Cardiac muscle cell (in vitro differentiated cells and primary cell): ENCODE measurements around the gene EID2B. TPM values are rescaled to one million over a fixed set of nuclear protein-coding genes. Genes with fewer than 3 reads are reported as not detected.
A peak's percentile ranks its signal among the peaks of the same experiment; 100 is the strongest.

Experiments used
- DNase-seq, 2 donors: peaks; one replicate each; pipeline versions ENCODE4 v3.0.0 to v3.0.0-alpha.2; 2010 to 2017; ENCODE audit warnings: low read depth in 1 of 2, low spot score in 1 of 2
- H3K27ac ChIP-seq: fragments of 200-600 bp; sonication (generic); 2 replicates; pipeline ENCODE4 v1.5.1; 2016
- H3K27me3 ChIP-seq: fragments of 200-600 bp; sonication (generic); 2 replicates; pipeline ENCODE4 v1.6.0; 2016; ENCODE audit warnings: control low read depth
- H3K36me3 ChIP-seq: fragments of 200-600 bp; sonication (generic); 2 replicates; pipeline ENCODE4 v1.5.1; 2016; ENCODE audit warnings: control low read depth
- H3K4me1 ChIP-seq: fragments of 200-600 bp; sonication (generic); 2 replicates; pipeline ENCODE4 v1.8.1; 2017; ENCODE audit warnings: low read depth, mild to moderate bottlenecking, mixed run types
- H3K4me3 ChIP-seq: fragments of 200-600 bp; sonication (generic); 2 replicates; pipeline ENCODE4 v1.5.1; 2016; ENCODE audit warnings: mild to moderate bottlenecking
- H3K9me3 ChIP-seq: fragments of 200-600 bp; sonication (generic); 2 replicates; pipeline ENCODE4 v1.5.1; 2017; ENCODE audit warnings: low read depth, mild to moderate bottlenecking, control low read depth
- polyA plus RNA-seq: library from polyadenylated mRNA; unstranded; fragments of >200 nt; fragmentation: Nextera tagmentation; extraction: Ambion mirVana; gene quantifications from 2 replicates; pipeline ENCODE4 v1.2.1, GENCODE V29; 2016
- total RNA-seq: library from RNA; depleted of rRNA; stranded (reverse); fragments of >200 nt; gene quantifications from 2 replicates; pipeline ENCODE4 v1.2.3, GENCODE V29; 2016
- TF ChIP-seq, protein P1 (sequence below): IDR thresholded peaks from 2 replicates; pipeline ENCODE4 v1.5.1; 2012; ENCODE audit warnings: low read depth, mild to moderate bottlenecking, low read length

The EID2B gene
- total and polyA plus RNA-seq, 2 experiments from 2014 or later: 8.4 to 17.5 TPM

DNA sequence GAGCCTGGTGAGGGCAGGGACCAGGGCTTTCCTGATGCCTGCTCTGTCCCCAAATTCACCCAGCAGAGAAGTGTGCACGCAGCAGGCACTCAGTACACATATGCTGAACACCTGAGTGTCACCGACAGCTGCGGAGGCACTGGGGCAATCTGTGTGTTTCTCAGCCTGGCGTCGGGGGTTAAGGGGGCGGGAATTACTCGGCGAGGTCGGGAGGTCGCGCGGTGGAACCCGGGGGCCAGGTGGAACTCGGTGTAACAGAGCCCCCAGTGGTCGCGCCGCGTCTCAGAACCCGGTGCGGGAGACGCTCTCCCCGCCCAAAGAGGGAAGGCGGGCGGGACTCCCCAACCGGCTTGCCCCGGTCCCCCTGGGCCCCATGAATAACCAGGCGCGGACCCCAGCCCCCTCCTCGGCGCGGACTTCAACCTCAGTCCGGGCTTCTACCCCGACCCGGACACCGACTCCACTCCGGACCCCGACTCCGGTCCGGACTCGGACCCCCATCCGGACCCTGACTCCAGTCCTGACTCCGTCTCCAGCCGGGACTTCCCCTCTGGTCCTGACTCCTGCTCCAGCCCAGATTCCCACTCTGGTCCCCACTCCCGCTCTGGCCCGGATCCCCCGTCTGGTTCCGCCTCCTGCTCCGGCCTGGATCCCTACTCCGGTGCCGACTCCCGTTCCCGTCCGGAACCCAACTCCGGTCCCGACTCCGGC, 17.7 kb downstream of the EID2B start, which contains the start of gene SELENOV:
SELENOV (plus strand) TSS at position 300 of the 711 bp plus-strand sequence; CDS start at position 374, 74 bp downstream.
- no peaks in the 10 kb centered on the region for H3K36me3 ChIP-seq
- TF ChIP-seq, protein P1, sequence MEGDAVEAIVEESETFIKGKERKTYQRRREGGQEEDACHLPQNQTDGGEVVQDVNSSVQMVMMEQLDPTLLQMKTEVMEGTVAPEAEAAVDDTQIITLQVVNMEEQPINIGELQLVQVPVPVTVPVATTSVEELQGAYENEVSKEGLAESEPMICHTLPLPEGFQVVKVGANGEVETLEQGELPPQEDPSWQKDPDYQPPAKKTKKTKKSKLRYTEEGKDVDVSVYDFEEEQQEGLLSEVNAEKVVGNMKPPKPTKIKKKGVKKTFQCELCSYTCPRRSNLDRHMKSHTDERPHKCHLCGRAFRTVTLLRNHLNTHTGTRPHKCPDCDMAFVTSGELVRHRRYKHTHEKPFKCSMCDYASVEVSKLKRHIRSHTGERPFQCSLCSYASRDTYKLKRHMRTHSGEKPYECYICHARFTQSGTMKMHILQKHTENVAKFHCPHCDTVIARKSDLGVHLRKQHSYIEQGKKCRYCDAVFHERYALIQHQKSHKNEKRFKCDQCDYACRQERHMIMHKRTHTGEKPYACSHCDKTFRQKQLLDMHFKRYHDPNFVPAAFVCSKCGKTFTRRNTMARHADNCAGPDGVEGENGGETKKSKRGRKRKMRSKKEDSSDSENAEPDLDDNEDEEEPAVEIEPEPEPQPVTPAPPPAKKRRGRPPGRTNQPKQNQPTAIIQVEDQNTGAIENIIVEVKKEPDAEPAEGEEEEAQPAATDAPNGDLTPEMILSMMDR: peak; percentile 13
- no peaks in the 10 kb centered on the region for H3K4me1 ChIP-seq
- peak in 1 of 2 donors; percentile 43 for DNase-seq
- peaks cover 19% of the 10 kb centered on the region for H3K27me3 ChIP-seq
- H3K4me3 ChIP-seq: peak within 1 kb of the TSS; percentile 58
- no peaks in the 10 kb centered on the region for H3K9me3 ChIP-seq
- no peak within 1 kb of the TSS for H3K27ac ChIP-seq

DNA sequence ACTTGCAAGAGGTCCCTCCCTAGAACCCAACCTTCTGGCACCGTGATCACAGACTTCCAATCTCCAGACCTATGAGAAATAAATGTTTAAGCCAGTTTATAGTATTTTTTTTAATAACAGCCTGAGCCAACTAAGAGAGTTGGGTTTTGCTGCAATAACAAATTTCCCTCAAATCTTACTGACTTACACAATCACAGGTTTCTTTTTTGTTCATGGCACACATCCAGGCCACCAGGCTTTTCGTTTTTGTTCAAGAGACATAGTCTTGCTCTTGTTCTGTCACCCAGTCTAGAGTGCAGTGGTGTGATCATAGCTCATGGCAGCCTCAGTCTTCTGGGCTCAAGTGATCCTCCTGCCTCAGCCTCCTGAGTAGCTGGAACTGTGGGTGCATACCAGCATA, 19.7 kb downstream of the EID2B start:
- peak in 1 of 2 donors; percentile 19 for DNase-seq
- TF ChIP-seq, protein P1: no peak
- Histone ChIP-seq H3K4me3 (no peak overlapping the region), H3K27me3 (peaks cover 24% of the 10 kb centered on the region), H3K9me3 (no peaks in the 10 kb centered on the region), H3K4me1 (no peaks in the 10 kb centered on the region), H3K27ac (no peak overlapping the region), H3K36me3 (no peaks in the 10 kb centered on the region)

DNA sequence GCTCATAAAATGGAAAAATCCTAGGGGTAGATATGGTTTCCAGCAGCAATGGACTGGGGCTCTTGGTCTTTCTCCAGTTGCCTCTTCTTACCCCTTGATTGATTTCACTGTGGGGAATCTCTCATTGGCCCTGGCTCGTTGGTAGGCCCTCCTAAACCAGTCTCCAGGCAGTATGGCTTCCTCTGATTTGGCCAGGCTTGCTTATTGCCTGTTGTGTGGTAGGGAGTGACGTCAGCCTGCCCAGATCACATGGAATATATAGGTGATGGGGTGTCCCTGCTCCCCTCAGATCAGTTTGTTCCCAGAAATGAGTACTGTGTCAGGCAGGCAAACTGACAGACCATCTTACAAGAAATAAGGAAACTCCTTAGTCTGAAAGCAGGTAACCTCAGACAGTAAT, 23.4 kb downstream of the EID2B start:
- no peaks in the 10 kb centered on the region for H3K9me3 ChIP-seq
- H3K4me3 ChIP-seq: no peak overlapping the region
- no peaks in the 10 kb centered on the region for H3K4me1 ChIP-seq
- TF ChIP-seq, protein P1: no peak
- H3K27me3 ChIP-seq: peaks cover 18% of the 10 kb centered on the region
- no peak overlapping the region for H3K27ac ChIP-seq
- no peak for DNase-seq
- no peaks in the 10 kb centered on the region for H3K36me3 ChIP-seq

DNA sequence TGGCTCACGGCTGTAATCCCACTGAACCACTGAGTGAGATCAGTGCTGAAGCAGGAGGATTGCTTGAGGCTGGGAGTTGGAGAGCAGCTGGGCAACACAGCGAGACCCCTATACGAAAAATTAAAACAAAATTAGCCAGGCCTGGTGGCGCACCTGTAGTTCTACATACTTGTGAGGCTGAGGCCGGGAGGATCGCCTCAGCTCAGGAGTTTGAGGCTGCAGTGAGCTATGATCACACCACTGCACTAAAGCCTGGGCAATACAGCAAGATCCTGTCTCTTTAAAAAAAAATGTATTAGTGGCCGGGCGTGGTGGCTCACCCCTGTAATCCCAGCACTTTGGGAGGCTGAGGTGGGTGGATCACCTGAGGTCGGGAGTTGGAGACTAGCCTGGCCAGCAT, 24.0 kb downstream of the EID2B start:
- TF ChIP-seq, protein P1: no peak
- Histone ChIP-seq H3K36me3 (no peaks in the 10 kb centered on the region), H3K4me3 (no peak overlapping the region), H3K27ac (no peak overlapping the region), H3K27me3 (peaks cover 15% of the 10 kb centered on the region), H3K9me3 (no peaks in the 10 kb centered on the region), H3K4me1 (no peaks in the 10 kb centered on the region)
- no peak for DNase-seq

DNA sequence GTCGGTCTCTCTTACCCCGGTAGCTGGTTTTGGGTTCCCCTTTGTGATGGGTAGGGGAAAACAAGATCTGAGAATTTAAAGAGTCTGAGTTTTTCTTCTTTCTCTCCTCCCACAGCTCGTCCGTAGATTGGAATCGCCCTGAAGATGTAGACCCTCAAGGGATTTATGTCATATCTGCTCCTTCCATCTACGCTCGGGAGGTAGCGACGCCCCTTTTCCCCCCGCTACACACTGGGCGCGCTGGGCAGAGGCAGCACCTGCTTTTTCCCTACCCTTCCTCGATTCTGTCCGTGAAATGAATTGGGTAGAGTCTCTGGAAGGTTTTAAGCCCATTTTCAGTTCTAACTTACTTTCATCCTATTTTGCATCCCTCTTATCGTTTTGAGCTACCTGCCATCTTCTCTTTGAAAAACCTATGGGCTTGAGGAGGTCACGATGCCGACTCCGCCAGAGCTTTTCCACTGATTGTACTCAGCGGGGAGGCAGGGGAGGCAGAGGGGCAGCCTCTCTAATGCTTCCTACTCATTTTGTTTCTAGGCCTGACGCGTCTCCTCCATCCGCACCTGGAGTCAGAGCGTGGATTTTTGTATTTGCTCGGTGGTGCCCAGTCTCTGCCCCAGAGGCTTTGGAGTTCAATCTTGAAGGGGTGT, 24.8 kb downstream of the EID2B start:
- Histone ChIP-seq H3K27ac (no peak overlapping the region), H3K4me3 (peak overlapping the region; percentile 47), H3K4me1 (no peaks in the 10 kb centered on the region), H3K36me3 (no peaks in the 10 kb centered on the region), H3K27me3 (peaks cover 15% of the 10 kb centered on the region), H3K9me3 (no peaks in the 10 kb centered on the region)
- no peak for DNase-seq
- TF ChIP-seq, protein P1: no peak
